Stimulated activated CD4-positive, alpha-beta T cell treated with anti-CD3 and anti-CD28 coated beads, TNF-alpha, amount 100 ng/mL, for 48 hours (primary cell): ENCODE results near the gene WSCD1.

Experiments used
- DNase-seq, 3 donors: peaks; one replicate each; pipeline ENCODE4 v3.0.0-alpha.2; 2020; ENCODE audit warnings: low read depth in 3 of 3

WSCD1 gene

DNA sequence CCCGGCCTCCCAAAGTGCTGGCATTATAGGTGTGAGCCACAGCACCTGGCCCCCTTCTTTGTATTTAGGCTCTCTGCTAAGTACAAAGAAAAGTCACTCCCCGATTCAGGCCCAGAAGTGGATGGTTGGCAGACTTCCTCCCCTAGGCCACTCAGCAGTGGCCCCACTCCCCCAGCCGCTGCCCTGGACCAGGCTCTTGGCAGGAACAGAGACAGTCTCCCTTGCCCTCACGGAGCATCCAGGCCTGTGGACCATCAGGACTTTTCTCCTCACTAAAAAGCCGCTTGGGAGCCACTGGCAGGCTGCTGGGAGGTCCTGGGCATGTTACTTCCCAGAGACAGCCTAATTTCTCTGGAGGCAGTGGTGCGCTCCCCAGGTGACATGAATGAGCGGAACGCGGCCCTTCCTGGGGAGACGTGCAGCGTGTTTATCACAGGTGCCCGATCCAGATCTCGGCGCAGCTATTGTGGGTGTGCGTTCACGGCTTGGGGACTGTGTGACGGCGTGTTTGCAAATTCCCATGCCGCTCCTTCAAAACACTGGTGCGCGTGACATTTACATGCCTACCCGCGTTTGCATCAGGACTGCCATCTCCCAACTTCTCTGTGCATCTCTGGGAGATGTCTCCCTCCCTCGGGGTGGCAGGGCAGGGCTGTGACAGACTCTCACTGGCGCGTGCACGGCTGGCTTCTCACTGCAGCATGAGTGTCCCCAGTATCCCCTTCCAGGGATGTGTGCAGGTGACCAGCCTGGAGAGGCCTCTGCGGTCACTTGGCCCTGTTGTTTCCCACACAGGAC, 16.6 kb downstream of the WSCD1 start:
- DNase-seq = no peak

GRCh38 chr17:6088141-6088540, 18.0 kb downstream of the WSCD1 start:
- no peak for DNase-seq

- DNase-seq = no peak
These were observed 20.1 kb downstream of the WSCD1 start for GRCh38 chr17:6090253-6090652.

DNA sequence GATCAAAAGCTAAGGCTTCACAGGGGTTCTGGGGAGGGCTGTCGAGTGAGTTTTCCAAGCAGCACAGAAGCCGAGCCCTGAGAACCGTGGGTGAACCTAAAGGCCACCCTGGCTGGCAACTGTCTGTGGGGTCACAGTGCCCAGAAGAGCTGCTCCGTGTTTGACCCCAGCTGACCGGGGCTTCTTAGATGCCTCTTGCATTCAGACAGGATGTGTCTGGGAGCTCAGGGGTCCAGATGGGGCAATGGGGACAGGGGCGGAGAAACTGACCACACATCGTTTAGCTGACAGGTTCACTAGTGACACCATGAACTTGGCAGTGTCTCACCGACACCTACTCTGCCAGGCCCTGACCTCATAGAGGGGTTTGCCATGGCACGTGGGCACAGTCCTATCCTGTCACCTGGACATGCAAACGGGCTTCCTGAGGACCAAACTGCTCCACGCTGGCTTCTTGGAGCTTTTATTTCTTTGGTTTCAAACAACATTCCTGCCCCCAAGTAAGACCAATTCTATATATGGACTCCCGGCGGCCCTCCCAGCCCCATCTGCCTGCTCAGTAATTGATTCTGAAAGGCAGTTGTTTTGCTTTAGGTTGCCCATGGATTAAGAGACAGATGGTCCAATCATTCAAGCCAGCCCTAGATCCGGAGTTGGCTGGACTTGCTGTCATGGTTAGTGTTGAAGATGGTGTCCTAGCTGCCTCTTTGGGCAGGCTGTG, 22.2 kb downstream of the WSCD1 start:
- no peak for DNase-seq

GRCh38 chr17:6092903-6093468, 22.8 kb downstream of the WSCD1 start:
- no peak for DNase-seq

DNA sequence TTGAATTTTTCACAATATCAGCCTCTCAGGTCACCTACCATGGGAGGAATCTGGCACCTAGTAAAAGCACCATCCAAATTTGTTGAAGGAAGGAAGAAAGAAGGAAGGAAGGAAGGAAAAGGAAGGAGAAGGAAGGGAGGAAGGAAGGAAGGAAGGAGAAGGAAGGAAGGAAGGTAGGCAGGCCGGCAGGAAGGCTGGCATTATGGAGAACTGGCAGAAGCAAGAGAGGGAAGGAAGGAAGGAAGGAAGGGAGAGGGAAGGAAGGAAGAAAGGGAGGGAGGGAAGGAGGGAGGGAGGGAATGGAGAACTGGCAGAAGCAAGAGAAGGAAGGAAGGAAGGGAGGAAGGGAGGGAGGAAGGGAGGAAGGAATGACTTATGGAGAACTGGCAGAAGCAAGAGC, 24.3 kb downstream of the WSCD1 start:
- no peak for DNase-seq

DNA sequence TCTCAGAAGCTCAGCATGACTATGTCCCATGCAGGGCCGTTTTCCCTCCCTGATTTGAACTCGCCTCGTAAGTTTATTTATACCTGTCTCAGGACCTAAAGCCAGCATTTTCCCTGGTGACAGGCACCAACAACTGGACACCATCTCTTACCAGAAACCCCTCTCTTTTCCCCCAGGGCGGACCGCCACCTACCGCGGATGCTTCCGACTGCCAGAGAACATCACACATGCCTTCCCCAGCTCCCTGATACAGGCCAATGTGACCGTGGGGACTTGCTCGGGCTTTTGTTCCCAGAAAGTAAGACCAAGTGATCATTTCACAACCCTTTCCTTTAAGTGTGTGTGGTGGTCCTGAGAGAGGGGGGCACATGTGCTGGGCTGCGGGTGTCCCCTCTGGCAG, 24.7 kb downstream of the WSCD1 start:
- no peak for DNase-seq

GRCh38 chr17:6095501-6095900, 25.3 kb downstream of the WSCD1 start:
- DNase-seq = no peak

DNA sequence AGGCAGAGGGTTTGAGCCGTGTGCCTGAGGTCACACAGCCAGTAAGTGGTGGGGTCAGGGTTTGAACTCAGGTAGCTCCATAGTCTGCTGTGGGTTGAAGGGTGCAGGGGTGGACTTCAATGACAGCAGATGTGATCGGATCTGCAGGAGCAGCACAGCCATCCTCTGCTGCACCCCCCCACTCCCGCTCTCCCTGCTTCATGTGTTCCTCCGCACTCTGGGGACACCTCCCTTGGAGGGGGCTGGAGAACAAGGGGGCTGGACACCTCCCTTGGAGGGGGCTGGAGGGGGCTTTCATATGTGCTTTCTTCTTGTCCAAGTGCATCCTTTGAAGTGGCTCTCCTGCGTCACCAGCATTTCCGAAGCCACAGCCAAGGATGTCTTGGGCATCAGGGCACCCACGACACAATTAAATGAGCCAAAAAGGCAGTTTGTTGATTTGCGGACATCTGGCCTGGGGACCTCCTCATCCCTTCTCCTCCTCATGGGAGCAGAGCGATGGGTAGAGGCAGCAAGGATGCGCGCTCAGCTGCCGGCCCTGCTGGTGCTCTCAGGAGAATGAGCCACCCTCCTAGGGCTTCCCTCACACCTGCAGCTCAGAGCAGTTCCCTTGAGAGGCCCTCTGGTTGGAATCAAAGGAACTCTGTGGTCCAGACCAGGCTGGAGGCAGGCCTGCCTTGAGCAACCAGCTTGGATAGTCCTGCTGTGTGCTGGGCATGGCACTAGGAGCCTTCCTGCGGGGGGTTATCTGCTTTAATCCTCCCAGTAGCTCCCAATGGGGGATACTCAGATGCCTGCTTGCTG, 26.2 kb downstream of the WSCD1 start:
- DNase-seq = no peak

DNA sequence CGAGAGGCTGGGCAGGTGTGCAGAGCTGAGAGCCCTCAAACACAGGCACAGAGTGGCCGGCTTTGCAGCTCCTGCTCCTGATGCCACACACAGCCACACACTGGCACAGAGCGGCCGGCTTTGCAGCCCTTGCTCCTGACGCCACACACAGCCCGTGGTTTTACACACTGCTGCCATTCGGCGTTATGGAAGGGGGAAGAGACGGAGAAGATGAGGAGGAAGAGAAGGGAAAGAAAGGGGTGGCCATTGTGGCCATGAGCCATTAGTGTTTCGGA, 26.8 kb downstream of the WSCD1 start:
- no peak for DNase-seq

DNA sequence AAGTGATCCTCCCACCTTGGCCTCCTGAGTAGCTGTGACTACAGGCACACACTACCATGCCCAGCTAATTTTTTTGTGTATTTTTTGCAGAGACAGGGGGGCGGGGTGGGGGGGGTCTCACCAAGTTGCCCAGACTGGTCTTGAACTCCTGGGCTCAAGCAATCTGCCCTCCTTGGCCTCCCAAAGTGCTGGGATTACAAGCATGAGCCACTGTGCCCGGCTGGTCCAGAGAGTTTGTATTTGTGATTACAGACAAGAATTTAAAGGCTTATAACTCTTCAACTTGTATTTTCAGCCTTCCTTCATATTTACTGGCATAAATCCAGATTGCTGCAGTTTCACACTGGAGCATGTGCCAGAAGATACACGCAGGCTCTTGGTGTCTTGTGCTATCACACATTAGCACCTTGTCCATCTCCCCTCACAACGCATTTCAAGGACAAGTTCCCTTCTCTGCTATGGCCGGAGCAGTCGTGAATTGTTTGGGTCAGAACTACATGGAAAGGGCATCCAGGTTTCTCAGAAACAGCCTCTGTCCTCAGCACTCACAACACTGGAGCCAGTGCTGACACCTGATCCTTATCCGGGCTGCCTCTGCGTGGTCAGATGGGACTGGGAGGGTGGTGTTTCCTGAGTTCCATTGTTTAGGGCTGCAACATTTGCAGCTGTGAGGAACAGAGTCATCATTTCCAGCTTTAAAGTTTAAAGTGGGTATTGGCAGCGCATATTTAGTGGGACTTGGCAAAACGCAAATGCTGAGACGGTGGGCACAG, 28.1 kb downstream of the WSCD1 start:
- DNase-seq = no peak

DNA sequence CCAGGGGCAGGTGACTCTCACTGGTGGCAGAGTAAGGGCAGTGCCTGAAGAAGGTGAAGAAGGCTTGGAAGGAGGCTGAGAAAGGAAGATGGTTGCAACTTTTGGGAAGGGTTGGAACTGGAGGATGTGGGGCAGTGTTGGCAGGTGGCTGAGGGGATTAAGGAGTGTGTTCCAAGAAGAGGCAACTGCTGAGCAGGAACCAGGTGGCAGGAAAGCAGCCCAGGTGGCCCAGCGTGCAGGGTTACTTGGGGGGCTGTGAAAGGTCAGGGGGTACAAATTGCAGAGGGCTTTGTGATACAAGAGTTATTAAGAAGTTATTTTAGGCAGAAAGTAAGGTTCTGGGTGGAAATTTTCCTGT, 28.6 kb downstream of the WSCD1 start:
- no peak for DNase-seq

DNA sequence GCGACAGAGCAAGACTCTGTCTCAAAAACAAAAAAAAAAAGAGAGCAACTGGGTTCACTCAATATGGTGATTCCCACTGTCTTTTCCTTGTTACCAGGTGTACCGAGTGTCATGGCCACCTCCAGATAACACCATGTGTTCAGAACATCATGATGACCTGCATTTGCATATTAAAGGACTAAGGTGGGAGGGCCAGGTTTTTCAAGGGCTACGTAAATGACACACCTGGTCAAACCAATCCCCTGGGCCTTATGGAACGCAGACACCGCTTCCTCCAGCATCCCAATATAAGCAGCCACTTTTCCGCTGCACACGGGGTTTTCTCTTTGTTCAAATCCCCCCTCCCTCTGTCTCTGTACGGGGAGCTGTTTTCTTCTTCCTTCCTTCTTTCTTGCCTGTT, 29.3 kb downstream of the WSCD1 start:
- no peak for DNase-seq

GRCh38 chr17:6100146-6100545, 30.0 kb downstream of the WSCD1 start:
- DNase-seq = no peak

DNA sequence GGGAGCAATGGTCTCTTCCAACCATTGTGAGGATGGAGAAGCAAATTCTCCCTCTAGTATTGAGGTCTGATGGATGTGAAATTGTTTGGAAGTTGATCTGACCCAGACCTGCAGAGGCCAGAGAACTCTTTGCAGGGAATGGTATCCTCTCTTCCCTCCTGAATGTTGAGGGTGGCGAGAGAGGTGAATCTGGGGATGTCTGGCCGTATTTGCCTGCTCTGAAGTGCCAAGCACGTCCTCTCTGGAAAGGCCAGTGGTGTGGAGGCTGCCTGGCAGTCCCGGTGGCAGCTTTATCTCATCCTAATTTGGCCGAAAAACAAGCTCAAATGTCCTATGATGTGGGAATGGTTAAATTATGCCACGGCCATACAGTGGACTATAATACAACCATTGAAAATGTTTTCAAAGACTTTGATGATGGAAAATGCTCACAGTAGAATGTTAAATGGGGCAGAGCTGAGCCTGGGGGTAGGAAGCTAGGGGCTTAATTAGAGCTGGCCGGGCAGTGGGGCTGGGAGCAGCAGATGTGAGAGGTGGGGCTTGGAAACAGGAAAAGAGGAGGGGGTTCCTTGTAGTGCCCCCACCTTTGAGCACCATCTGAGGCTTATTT, 30.8 kb downstream of the WSCD1 start:
- no peak for DNase-seq

DNA sequence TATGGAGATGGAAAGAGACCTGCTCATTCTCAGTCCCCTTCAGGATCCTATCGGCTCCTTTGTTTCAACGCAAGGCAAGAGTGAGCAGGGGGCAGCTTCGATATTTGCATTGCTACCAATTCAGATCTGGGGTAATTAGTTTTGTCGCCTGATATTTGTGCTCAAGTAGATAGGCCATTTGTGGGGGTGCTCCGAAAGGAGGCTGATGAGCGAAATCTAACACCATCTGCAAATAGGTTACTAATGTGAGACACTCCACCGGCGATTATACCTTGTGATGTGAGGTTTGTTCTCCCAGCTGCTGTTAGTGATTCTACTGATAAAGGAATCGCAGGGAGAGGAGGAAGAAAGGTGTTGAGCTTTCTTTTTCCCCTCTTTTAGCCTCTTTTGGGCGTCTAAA, 31.5 kb downstream of the WSCD1 start:
- no peak for DNase-seq

DNA sequence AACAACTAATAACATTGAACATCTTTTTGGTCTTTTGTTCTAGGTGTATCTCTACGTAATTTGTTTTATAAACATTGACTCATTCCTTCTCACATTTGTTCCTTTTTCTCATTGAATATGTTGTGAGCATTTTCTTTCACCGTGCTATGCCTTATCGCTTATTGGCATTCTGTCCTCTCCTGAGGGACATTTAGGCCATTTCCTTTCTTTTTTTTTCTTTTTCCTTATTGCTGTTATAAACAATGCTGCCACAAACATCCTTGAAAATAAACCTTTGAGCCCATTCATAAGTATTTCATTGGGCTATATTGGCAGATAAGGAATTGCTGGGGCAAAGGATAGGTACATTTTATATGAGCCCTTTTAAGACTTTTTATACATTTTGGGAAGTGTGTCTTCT, 32.4 kb downstream of the WSCD1 start:
- DNase-seq = no peak

DNA sequence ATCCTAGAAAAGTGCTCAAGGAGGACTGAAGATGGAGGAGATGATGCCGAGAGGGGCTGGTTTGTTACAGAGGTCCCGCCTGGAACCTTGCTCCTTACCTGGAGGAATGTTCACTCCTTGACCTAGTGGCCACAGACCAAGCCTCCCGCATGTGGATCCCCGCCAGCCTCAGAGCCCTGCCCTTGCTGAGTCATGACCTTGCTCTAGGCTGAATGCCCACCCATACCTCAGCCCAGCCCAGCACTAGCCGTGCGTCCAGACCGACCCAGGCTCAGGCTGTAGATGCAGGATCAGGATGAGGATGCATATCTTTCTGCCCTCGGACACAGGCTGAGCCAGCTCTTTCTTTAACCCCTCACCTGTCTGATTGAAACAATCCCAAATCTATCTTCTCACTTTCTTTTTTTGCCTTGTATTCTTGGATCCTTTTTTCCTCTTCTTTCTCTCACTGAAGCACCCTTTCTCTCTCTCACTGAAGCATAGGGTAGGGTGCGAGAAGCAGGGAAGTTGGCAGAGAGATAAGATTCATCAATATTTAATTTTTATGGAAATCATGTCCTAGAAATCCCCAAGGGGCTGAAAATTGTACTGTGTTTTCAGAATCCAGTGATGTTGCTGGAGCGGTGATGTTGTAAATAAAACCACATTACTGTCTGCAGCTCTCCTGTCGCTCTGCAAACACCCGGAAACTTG, 34.9 kb downstream of the WSCD1 start:
- DNase-seq = no peak

- DNase-seq = no peak
These were observed 35.4 kb downstream of the WSCD1 start for GRCh38 chr17:6105649-6106007.

- DNase-seq = no peak
These were observed 36.0 kb downstream of the WSCD1 start for GRCh38 chr17:6106212-6106611.

- DNase-seq = no peak
These were observed 37.6 kb downstream of the WSCD1 start for GRCh38 chr17:6107791-6108190.
